LHCN-M2 (cell line): ENCODE results near the gene CWC22. TPM values are rescaled to one million over a fixed set of nuclear protein-coding genes. Genes with fewer than 3 reads are reported as not detected.
"Not testable (repeated sequence)": the region's sequence is repeated elsewhere in the genome, so short reads cannot be mapped to it uniquely, and the experiment has no call there.

Experiments
- DNase-seq: peaks from one replicate; pipeline ENCODE4 v3.0.0-alpha.2; 2012; ENCODE audit warnings: low read depth
- polyA plus RNA-seq: library from polyadenylated mRNA; unstranded; fragments of >200 nt; gene quantifications from one replicate; pipeline ENCODE4 v1.2.1, GENCODE V29; 2012; ENCODE audit warnings: missing spikeins
- total RNA-seq: library from RNA; depleted of rRNA; stranded (reverse); fragments of >200 nt; gene quantifications from 2 replicates; pipeline ENCODE4 v1.2.3, GENCODE V29; 2014; rRNA removed

CWC22 gene
- 12.2 and 16.8 TPM in 2 replicates for total RNA-seq
- 4.2 TPM for polyA plus RNA-seq

DNA sequence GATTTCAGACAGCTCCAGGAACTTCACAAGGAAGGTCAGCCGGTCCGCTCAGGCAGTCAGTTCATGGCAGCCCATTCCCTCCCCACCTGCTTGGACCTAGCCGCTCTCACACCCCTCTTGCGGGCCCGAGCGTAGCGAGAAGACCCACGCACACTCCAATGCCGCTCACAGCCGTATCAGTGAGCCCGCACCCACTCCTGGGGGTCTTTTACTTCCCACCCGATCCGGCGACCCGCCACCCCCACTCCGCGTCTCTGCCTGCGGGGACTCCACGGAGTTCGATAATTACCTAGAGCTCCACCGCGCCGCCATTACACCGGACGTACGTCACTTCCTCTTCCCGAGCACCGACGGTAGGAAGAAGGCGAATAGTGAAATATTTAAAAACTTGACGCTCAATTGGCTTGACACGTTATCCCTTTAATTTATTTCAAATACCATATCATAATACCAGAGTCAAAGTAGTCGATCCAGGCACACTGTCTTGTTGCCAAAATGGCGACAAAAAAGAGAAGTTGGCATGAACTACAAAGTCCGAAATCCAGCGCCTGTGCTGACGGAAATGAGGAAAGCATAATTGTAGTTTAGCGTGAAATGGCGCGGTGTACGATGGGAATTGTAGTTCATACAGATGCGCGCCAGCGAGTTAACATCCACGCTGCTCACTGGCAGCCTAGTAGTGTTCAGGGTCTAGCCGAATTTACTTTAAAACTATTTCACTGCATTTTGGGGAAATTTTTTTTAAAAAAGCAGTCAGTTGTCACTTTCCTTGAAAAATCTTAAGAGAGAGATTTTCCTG lies at the start of gene CWC22:
CWC22 (minus strand) TSS at position 517 of the 799 bp plus-strand sequence. CDS start 13,956 bp downstream, outside the sequence.
- DNase-seq, result peak; percentile 89

- DNase-seq, result peak; percentile 17
Measured at GRCh38 chr2:180056367-180057118, 49.4 kb upstream of the CWC22 start.

DNA sequence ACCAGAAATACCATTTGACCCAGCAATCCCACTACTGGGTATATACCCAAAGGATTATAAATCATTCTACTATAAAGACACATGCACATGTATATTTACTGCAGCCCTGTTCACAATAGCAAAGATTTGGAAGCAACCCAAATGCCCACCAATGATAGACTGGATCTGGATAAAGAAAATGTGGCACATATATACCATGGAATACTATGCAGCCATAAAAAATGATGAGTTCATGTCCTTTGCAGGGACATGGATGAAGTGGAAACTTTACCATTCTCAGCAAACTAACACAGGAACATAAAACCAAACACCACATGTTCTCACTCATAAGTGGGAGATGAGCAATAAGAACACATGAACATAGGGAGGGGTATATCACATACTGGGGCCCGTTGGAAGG lies 47.5 kb upstream of the CWC22 start:
- DNase-seq, result not testable (repeated sequence)

GRCh38 chr2:180050246-180050645 lies 43.1 kb upstream of the CWC22 start:
- no peak for DNase-seq

DNA sequence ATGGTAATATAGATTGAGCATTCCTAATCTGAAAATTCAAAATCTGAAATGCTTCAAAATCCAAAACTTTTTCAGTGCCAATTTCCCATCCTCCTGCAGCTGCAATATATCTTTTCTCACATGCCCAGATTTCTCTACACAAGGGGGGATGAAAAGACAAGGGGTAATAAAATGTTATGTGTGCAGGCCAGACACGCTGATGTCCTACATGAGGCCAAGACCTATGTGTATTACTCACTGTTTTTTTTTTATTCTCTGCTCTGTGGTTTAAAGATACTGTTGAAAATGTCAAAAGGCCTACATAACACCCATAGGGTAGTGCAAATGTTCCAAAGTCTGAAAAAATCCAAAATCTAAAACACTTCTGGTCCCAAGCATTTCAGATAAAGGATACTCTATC lies 41.2 kb upstream of the CWC22 start:
- peak; percentile 36 for DNase-seq

GRCh38 chr2:180046776-180047175 lies 39.7 kb upstream of the CWC22 start:
- no peak for DNase-seq

- DNase-seq, result no peak
Measured at GRCh38 chr2:180046202-180046601, 39.1 kb upstream of the CWC22 start.

- peak; percentile 93 for DNase-seq
Measured at GRCh38 chr2:180040146-180040925, 33.2 kb upstream of the CWC22 start.

- DNase-seq, result peak; percentile 33
Measured at GRCh38 chr2:180038997-180039396, 31.9 kb upstream of the CWC22 start.

- peak; percentile 72 for DNase-seq
Measured at GRCh38 chr2:180033993-180034894, 27.1 kb upstream of the CWC22 start.

DNA sequence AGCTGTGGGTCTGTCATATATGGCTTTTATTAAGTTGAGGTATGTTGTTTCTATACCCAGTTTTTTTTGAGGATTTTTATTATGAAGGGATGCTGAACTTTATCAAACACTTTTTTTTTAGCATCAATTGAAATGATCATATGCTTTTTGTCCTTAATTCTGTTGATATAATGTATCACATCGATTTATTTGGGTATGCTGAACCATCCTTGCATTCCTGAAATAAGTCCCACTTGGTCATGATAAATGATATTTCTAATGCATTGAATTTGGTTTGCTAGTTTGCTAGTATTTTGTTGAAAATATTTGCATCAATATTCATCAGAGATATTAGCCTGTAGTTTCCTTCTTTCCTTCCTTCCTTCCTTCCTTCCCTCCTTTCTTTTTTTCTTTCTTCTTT lies 22.5 kb upstream of the CWC22 start:
- DNase-seq, result no peak

- no peak for DNase-seq
Measured at GRCh38 chr2:180021850-180022249, 14.8 kb upstream of the CWC22 start.

- DNase-seq, result peak; percentile 64
Measured at GRCh38 chr2:180017784-180018183, 10.7 kb upstream of the CWC22 start.

- no peak for DNase-seq
Measured at GRCh38 chr2:180016937-180017336, 9.8 kb upstream of the CWC22 start.

DNA sequence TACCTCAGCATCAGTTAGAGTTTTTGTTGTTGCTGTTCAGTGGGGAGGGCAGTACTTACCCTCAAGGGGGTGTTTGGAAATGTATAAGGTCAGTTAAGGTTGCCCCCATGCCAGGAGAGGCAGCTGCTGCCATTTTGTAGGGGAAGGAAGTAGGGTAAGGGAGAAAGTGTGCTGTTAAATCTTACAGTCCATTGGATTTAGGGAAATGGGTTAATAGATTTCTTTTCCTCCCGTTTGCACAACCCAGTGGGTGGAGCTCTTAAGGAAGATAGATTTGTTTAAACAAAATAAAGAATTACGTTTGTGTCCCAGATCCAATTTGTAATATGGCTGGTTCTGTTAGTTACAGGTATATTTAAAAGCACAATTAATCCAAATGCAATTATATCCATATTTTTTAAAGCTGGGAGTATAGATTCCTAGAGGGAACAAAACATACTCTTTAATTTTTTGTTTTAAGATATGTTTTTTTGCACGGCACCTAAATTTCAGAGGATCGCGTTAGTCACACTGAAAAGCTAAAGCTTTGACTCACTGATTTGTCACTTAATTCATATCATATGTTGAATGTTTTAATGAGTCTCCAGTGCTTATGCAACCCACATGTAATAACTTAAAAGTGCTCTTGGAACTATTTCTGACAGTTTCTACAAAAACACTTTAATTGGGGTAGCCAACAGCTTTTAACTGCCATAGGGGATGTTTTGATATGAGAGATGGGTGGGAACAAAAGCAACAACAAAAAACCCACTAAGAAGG lies 9.0 kb upstream of the CWC22 start:
- DNase-seq, result peak; percentile 67

- peak; percentile 85 for DNase-seq
Measured at GRCh38 chr2:180012523-180012922, 5.4 kb upstream of the CWC22 start.

DNA sequence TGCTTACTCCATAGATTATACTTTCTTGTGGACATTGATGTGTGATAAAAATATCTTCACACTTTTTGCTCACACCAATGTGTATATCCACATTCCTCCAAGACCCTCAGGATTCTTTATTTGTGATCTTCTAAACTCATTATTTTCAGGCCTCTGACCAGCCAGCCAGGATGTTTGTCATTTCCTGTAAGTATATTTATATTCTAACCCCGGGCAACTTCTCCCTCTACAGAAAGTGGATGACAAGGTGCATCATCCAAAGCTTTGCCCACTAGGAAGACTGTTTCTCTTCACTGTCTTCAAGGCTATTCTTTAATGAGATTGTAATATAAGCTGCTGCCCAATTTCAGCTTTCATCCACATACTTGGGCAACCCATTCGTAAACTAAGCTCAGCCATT lies 3.6 kb upstream of the CWC22 start:
- no peak for DNase-seq

DNA sequence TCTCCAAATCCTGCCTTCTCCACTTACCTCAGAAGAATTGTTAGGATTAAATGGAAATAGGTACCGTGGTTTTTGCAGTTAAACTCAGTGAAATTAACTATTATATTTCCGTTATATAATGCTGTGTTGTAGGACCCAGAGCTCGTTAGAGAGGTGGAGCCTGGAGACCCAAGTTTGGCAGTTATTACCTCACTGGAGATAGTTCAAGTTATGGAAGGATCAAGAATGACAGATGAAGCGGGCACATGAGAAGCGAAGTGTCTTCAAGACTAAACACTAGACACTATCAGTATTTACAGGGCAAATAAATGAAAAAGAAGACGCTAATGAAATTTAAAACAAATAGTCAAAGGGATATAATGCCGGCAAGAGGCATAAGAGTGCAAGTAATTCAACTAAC lies 866 bp downstream of the CWC22 start:
- no peak for DNase-seq

GRCh38 chr2:180005465-180005864 lies 1.6 kb downstream of the CWC22 start:
- DNase-seq, result not testable (repeated sequence)

- DNase-seq, result no peak
Measured at GRCh38 chr2:180004731-180005130, 2.4 kb downstream of the CWC22 start.
